HepG2 (cell line): Measurements from ENCODE around the gene HYAL1. TPM values are rescaled to one million over a fixed set of nuclear protein-coding genes. Genes with fewer than 3 reads are reported as not detected.

Experiments used
- CBX1 ChIP-seq: IDR thresholded peaks from one replicate; pipeline ENCODE4 v1.6.1; 2016; ENCODE audit warnings: antibody characterized with exemption, low read depth
- CBX2 ChIP-seq, 2 experiments: fragments of 200-600 bp in 1 of 2; sonication (generic); formaldehyde crosslinking in 1 of 2; IDR thresholded peaks; 2 replicates each; pipeline versions ENCODE4 v1.7.0 to v1.8.1; 2018 to 2022; ENCODE audit warnings: low read depth in 2 of 2, low read length in 1 of 2, mild to moderate bottlenecking in 1 of 2, missing genetic modification reagents in 1 of 2
- HOXA7 ChIP-seq: sonication (generic); formaldehyde crosslinking; IDR thresholded peaks from 2 replicates; pipeline ENCODE4 v1.8.1; 2022; ENCODE audit warnings: mild to moderate bottlenecking, missing genetic modification reagents, moderate library complexity
- MAFG ChIP-seq: sonication (generic); formaldehyde crosslinking; IDR thresholded peaks from 2 replicates; pipeline ENCODE4 v1.5.1; 2020; ENCODE audit warnings: mild to moderate bottlenecking, missing genetic modification reagents
- ZMYM4 ChIP-seq: sonication (generic); formaldehyde crosslinking; IDR thresholded peaks from 2 replicates; pipeline ENCODE4 v1.8.1; 2023; ENCODE audit warnings: mild to moderate bottlenecking, missing genetic modification reagents
- ZNF124 ChIP-seq: sonication (generic); formaldehyde crosslinking; IDR thresholded peaks from 2 replicates; pipeline ENCODE4 v1.4.0; 2020; ENCODE audit warnings: missing genetic modification reagents
- ZNF605 ChIP-seq: sonication (generic); formaldehyde crosslinking; IDR thresholded peaks from 2 replicates; pipeline ENCODE4 v1.8.0; 2022; ENCODE audit warnings: mild to moderate bottlenecking, missing genetic modification reagents
- ZNF878 ChIP-seq: sonication (generic); formaldehyde crosslinking; IDR thresholded peaks from 2 replicates; pipeline ENCODE4 v1.8.1; 2023; ENCODE audit warnings: mild to moderate bottlenecking, missing genetic modification reagents, moderate library complexity
- polyA plus RNA-seq, 8 experiments: library from polyadenylated mRNA; depleted of rRNA in 3 of 8; stranded (reverse) in 7 of 8; unstranded in 1 of 8; fragments of >200 nt; fragmentation: Illumina TruSeq in 4 of 8; extraction: Trizol in 4 of 8; gene quantifications; 2 replicates each; pipeline versions ENCODE4 v1.2.1 to v1.2.3, GENCODE V29; 2011 to 2016; ENCODE audit warnings: low read depth in 4 of 8, missing spikeins in 1 of 8, mixed read lengths in 1 of 8; ENCODE audit not compliant: insufficient read depth in 1 of 8
- total RNA-seq, 5 experiments: library from RNA; depleted of rRNA; stranded (reverse); fragments of >200 nt; fragmentation: Illumina TruSeq; extraction: Trizol; gene quantifications; 2 replicates each; pipeline ENCODE4 v1.2.3, GENCODE V29; 2016; ENCODE audit warnings: low read depth in 1 of 5
- TF ChIP-seq, protein P1 (sequence below), 2 experiments: sonication (generic) in 1 of 2; formaldehyde crosslinking in 1 of 2; IDR thresholded peaks; 2 replicates each; pipeline versions ENCODE4 v1.6.1 to v1.9.0; 2014 to 2022; ENCODE audit warnings: antibody characterized with exemption in 1 of 2, borderline replicate concordance in 1 of 2, inconsistent platforms in 1 of 2, low read depth in 1 of 2, missing genetic modification reagents in 1 of 2
- TF ChIP-seq, protein P2 (sequence below), 2 experiments: sonication (generic) in 1 of 2; formaldehyde crosslinking in 1 of 2; IDR thresholded peaks; 2 replicates each; pipeline versions ENCODE4 v1.4.0 to v1.6.1; 2018 to 2020; ENCODE audit warnings: missing genetic modification reagents in 2 of 2, borderline replicate concordance in 1 of 2, low read depth in 1 of 2, mild to moderate bottlenecking in 1 of 2, missing biosample characterization in 1 of 2
- TF ChIP-seq, protein P3 (sequence below): IDR thresholded peaks from 2 replicates; pipeline ENCODE4 v1.6.1; 2012; ENCODE audit warnings: low read depth, low read length, improper control_type of control experiment
- TF ChIP-seq, protein P4 (sequence below): sonication (generic); formaldehyde crosslinking; IDR thresholded peaks from 2 replicates; pipeline ENCODE4 v1.5.0; 2020; ENCODE audit warnings: missing genetic modification reagents

Gene HYAL1
- total and polyA plus RNA-seq, 2 of the 13 experiments (the other 11 are each of a cell fraction or from before 2014, with no cell fraction given): 76.5 to 193 TPM

DNA sequence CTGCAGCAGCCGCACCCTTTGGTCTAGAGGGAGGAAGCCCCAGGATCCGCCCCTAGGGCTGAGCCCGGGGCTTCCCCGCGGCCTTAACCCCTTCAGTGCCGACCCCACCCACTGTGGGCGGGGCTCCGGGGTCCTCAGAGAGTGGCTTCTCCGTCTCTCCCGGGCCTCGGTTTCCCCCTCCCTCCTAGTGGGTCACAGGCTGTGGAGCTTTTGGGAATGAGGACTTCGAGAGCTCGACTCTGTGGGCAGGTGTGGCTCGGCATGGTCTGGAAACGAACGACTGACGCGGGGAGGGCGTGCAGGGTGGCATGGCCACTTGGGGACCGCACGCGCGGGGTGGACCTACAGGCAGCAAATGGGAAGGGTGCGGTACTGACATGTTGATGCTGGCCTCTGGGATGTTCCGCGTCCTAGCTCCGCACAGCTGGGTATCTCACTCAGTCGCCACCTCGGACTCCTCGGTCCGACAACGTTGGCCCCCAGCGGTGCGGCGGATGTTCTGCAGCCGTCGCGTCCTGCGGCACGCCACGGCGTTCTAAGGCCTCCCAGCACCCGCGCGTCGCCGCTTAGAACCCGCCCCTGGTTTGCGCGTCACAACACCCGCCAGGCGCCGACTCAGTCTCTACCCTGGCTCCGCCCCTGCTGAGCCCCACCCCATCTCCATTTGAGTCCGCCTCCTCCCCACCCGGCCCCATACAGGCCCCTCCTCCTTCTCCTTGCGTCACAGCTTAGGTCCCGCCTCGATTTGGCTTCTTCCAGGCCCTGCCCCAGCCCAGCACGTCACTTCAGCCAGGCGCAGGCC, 4.3 kb downstream of the HYAL1 start, which contains the start of the genes HYAL3 and NAA80 (continued):
- TF ChIP-seq ZMYM4 (CRISPR knock-in tag) (no peak; the same call in 1 of the 2 replicates), ZNF605 (CRISPR knock-in tag) (peak; percentile 75), CBX1 (peak; percentile 58), ZNF124 (CRISPR knock-in tag) (no peak), CBX2 (IDR thresholded peaks at IDR 0.05; ENCODE audit: low read depth, low read length) (no peak), CBX2 (CRISPR knock-in tag; IDR thresholded peaks at IDR 0.05; ENCODE audit: low read depth) (no peak), HOXA7 (CRISPR knock-in tag) (no peak), MAFG (CRISPR knock-in tag) (no peak), ZNF878 (CRISPR knock-in tag) (peak; percentile 81)
- TF ChIP-seq, protein P1, sequence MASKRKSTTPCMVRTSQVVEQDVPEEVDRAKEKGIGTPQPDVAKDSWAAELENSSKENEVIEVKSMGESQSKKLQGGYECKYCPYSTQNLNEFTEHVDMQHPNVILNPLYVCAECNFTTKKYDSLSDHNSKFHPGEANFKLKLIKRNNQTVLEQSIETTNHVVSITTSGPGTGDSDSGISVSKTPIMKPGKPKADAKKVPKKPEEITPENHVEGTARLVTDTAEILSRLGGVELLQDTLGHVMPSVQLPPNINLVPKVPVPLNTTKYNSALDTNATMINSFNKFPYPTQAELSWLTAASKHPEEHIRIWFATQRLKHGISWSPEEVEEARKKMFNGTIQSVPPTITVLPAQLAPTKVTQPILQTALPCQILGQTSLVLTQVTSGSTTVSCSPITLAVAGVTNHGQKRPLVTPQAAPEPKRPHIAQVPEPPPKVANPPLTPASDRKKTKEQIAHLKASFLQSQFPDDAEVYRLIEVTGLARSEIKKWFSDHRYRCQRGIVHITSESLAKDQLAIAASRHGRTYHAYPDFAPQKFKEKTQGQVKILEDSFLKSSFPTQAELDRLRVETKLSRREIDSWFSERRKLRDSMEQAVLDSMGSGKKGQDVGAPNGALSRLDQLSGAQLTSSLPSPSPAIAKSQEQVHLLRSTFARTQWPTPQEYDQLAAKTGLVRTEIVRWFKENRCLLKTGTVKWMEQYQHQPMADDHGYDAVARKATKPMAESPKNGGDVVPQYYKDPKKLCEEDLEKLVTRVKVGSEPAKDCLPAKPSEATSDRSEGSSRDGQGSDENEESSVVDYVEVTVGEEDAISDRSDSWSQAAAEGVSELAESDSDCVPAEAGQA (IDR thresholded peaks at IDR 0.05; ENCODE audit: low read depth): no peak
- TF ChIP-seq, protein P1 (CRISPR knock-in tag; IDR thresholded peaks at IDR 0.05; ENCODE audit: borderline replicate concordance): peak; percentile 54; the same call in 1 of the 2 replicates
- TF ChIP-seq, protein P2, sequence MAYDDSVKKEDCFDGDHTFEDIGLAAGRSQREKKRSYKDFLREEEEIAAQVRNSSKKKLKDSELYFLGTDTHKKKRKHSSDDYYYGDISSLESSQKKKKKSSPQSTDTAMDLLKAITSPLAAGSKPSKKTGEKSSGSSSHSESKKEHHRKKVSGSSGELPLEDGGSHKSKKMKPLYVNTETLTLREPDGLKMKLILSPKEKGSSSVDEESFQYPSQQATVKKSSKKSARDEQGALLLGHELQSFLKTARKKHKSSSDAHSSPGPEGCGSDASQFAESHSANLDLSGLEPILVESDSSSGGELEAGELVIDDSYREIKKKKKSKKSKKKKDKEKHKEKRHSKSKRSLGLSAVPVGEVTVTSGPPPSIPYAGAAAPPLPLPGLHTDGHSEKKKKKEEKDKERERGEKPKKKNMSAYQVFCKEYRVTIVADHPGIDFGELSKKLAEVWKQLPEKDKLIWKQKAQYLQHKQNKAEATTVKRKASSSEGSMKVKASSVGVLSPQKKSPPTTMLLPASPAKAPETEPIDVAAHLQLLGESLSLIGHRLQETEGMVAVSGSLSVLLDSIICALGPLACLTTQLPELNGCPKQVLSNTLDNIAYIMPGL (CRISPR knock-in tag; IDR thresholded peaks at IDR 0.05; ENCODE audit: borderline replicate concordance in 1 of 2, low read depth in 1 of 2): peak in 1 of 2 experiments; percentile 79; a peak in 2 of 4 replicates
- TF ChIP-seq, protein P3, sequence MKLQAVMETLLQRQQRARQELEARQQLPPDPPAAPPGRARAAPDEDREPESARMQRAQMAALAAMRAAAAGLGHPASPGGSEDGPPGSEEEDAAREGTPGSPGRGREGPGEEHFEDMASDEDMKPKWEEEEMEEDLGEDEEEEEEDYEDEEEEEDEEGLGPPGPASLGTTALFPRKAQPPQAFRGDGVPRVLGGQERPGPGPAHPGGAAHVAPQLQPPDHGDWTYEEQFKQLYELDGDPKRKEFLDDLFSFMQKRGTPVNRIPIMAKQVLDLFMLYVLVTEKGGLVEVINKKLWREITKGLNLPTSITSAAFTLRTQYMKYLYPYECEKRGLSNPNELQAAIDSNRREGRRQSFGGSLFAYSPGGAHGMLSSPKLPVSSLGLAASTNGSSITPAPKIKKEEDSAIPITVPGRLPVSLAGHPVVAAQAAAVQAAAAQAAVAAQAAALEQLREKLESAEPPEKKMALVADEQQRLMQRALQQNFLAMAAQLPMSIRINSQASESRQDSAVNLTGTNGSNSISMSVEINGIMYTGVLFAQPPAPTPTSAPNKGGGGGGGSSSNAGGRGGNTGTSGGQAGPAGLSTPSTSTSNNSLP: no peak
- TF ChIP-seq, protein P4, sequence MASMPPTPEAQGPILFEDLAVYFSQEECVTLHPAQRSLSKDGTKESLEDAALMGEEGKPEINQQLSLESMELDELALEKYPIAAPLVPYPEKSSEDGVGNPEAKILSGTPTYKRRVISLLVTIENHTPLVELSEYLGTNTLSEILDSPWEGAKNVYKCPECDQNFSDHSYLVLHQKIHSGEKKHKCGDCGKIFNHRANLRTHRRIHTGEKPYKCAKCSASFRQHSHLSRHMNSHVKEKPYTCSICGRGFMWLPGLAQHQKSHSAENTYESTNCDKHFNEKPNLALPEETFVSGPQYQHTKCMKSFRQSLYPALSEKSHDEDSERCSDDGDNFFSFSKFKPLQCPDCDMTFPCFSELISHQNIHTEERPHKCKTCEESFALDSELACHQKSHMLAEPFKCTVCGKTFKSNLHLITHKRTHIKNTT: no peak
